CD1c-positive myeloid dendritic cell (primary cell): ENCODE data around the gene FBXO8.
"Not testable (repeated sequence)": the region's sequence is repeated elsewhere in the genome, so short reads cannot be mapped to it uniquely, and the experiment has no call there.

Experiments used
- DNase-seq: peaks from one replicate; pipeline ENCODE4 v3.0.0-alpha.2; 2016; ENCODE audit errors: extremely low spot score

FBXO8 gene

DNA sequence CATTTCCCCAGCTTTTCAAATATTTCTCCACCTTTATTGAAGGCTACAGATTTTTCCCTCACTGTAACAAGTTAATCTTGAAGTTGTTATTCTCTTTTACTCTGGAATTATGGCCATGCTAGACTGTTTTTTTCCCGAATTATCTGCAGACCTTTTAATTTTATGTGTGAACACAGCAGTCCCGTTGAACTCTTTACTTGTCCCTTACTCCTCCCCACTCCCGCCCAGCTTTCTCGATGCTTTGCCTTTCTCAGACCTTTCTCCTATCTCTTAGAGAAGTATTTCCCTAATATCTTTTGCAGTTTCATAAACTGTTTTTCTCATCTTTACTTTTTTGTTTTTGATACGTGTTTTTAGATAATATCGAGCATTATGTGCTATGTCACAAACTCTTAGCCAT lies 1.0 kb upstream of the FBXO8 start:
- DNase-seq = no peak

DNA sequence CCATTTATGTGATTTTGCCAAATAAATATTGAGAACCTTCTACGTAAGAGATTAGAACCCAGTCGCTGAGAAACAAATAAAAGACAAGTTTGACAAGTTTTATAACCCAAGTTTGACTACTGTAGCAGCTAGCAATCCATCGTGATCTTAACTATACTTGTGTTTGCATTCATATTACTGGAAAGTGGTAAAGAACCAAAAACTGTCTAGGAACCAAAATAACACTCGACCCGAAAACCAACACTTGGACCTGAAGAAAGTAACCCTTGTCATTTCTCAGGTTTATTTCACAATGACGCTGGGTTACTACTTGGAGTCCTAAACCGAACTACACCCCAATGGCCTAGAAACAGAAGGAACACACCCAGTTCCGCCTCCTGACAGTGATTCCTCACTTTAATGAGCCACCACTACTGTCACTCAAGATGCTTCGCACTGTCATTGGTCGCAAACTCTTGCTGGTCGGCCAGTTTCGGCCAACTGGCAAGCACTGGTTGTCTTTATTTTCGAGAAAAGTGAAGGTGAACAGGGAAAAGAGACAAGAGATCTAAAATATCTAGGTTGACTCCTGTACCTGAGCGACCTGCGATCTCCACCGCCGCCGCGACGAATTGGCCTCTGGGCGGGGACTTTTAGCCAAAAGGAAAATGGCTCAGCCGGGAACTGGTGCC lies 496 bp downstream of the FBXO8 start:
- DNase-seq = peak; percentile 95

DNA sequence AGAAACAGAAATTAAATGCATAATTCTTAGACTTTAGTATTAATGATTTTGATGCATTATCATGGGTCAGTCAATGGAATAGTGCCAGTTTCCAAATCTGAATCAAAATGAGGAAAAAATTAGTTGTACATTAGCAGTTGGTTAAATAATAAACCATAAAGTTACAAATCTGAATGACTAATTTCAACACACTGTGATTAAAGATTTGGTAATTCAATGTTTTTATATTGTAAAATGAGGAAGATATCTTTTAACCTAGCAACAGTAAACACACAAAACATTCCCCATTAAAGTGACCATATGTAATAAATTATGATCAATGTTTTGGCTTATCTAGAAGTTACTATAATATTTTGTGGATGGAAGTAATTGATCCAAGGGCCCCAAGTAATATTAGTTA lies 1.6 kb downstream of the FBXO8 start:
- peak; percentile 52 for DNase-seq

DNA sequence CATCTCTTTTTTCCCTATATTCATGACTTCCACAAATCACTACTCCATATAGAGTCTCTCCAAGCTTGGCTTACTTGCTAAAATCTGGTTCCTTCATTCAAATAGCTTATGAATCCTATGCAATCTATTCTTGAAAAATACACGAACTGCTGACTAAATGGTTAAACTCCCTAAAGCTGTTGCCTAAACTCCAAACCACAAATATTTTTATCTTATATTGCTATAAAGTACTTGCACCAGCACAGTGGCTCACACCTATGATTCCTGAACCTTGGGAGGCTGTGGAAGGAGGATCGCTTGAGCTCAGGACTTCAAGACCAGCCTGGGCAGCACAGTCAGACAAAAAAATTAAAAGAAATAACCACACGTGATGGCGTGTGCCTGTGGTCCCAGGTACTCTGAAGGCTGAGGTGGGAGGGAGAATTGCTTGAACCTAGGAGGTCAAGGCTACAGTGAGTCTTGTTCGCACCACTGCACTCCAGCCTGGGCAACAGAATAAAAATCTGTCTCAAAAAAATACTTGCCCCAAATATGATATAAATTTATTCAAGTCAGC lies 2.2 kb downstream of the FBXO8 start:
- DNase-seq = no peak

GRCh38 chr4:174279433-174280155 lies 3.9 kb downstream of the FBXO8 start:
- DNase-seq = peak; percentile 10

DNA sequence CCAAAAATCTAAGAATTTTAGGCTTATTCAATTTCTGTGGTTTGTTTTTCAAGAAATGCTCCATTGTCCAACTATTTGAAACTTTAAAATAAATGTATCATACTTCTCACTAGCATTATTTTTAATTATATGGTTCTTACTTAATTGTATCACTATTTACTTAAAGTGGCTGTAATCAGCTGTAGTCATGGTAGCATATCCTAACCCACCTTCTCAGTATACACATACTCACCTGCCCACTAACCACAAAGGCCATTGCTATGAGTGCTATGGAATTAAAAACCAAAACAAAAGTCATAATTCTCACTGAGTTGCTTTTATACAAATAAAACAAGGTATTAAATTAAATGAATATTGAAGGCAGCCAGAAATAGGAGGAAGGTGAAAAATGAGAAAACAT lies 5.0 kb downstream of the FBXO8 start:
- DNase-seq = no peak

- no peak for DNase-seq
Observed at GRCh38 chr4:174277433-174277832, 6.0 kb downstream of the FBXO8 start.

GRCh38 chr4:174275101-174275500 lies 8.4 kb downstream of the FBXO8 start:
- DNase-seq = no peak

- no peak for DNase-seq
Observed at GRCh38 chr4:174274436-174274835, 9.0 kb downstream of the FBXO8 start.

DNA sequence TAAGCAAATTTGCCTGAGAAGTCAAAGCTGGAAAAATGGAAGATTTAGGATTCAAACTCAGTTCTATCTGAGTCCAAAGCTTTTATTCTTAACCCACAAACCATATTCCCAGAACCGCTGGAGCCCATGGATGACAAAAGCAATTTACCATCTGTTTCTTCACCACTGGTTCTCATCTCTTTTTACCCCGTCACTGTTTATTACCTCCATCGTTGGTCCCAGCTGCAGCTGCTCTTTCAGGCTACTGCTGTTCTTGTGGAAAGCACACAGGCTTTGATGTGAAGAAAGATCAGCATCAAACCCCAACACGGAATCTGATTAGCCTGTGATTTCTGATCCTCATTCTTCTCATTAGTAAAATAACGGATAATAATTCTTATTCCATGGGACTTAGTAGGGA lies 9.5 kb downstream of the FBXO8 start:
- no peak for DNase-seq

GRCh38 chr4:174266416-174266815 lies 17.1 kb downstream of the FBXO8 start:
- DNase-seq = peak; percentile 47

DNA sequence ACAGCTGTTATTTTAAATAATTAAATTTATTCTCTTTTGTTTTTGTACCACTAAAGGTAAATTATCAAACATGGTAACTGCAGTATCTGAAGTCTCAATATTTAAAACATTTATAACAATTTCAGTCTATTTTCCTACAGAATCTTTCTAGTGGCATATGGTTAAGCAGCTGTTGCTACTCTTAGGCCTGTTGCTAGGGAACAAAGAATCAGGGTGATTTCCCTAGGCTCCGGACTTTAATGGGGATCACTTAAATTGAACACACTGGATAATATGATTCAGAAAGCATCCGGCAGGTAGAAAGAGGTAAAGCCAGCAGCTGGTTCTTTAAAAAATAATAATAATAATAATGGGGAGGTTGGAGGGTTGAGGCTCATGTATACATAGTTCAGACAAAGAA lies 17.6 kb downstream of the FBXO8 start:
- no peak for DNase-seq

- DNase-seq = no peak
Observed at GRCh38 chr4:174263445-174263736, 20.1 kb downstream of the FBXO8 start.

DNA sequence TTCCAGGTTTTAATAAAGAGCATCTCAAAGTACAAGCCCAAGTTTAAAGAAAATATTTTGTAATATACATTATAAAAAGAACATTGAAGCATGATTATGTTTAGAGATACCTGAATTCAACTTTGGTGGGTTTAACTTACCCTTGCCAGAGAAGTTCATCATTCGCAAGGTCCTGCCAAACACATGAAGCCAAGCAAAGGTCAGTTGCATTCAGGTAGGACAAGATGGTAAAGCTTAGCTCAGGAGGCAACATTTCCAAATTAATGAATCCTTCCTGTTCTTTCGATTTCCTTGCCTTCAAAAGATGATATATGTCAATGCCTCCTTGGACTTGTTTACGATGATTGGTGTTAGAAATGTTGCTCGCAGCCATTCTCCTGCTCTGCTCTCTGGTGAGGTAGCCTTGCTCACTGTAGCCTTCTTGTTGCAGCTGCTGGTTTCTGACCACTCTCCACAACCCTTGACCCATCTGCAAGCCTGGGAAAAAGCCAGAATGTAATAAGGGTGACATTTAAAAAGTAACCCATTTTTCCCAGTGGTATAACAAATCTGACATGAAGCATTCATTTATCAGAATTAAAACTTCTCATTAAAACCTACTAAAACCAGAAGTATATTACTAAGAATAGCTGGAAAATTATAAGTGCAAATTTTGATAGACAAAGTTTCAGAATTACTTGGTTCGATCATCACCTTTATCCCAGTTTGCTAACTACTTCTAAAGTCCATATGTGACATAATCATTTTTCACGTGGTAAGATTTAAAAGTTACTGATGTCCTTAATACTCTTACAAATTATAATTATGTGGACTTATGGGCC lies 20.6 kb downstream of the FBXO8 start:
- DNase-seq = no peak

DNA sequence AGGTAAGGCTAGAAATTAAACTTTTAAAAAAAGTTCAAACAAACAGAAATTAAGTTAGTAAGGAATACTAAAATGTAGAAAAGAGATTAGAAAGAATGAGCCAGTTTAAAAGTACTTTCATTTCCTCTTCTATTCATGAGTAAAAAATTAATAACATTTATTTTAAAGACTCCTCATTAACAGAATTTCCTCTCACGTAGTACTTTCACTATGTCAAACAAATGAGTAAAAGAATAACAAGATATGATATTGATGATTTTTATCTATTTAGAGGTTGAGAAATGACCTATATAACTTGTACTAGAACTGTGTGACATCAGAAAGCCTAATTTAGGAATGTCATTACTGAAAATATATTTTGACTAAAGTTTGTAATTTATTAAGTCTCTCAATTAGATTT lies 22.0 kb downstream of the FBXO8 start:
- DNase-seq = not testable (repeated sequence)

GRCh38 chr4:174260099-174260498 lies 23.4 kb downstream of the FBXO8 start:
- DNase-seq = no peak

GRCh38 chr4:174259580-174259979 lies 23.9 kb downstream of the FBXO8 start:
- no peak for DNase-seq

DNA sequence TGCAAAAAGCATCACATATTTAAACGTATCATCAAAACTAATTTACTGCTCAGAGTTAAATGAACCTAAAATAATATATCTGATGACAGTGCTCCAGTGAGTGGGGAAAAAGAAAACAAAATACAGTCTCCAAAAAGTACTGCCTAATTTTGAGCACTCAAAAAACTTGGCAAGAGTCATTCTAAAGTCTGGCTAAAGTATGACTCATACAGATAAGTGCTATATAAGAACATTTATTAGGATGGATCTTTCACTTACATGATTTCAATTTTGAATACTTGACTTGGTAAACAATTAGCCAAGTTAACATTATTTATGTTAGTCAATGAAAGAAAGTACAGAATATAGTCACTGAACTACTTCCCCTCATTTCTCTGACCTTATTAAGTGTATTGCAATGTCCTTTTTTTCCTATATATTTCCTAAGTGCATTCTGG lies 27.2 kb downstream of the FBXO8 start:
- no peak for DNase-seq

DNA sequence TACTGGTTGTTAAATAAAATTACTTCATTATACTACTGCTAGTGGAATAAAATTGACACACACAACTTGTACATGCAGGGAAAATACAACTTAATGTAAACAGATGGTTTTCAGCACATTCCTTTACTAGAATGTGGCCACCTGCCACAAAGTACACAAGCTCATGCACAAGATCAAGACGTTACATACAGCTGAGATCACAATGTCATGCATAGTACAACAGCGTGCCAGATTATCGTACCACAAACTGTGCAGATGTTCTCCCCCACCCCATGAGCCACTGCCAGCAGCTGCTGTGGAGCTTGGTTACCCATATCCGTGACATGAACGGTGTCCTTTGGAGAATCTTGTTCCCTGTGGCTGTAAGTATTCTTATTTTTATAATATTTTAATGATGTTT lies 27.7 kb downstream of the FBXO8 start:
- DNase-seq = no peak

DNA sequence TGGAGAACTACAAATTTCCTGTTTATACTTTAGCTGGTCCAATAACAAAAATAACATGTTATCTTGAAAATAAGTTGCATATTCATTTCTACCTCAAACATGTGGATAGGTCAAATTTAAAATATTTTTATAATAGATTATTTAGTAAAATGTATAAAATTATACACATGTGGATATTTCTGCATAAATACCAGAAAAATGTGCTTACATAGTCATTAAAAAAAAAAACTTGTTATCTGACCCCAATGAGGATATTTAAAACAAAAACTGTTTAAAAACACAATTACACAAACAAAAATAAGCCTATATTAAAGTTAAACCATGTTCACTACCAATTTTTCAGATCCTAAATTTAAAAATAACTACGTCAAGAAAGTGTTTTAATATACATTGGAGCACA lies 28.1 kb downstream of the FBXO8 start:
- DNase-seq = no peak

DNA sequence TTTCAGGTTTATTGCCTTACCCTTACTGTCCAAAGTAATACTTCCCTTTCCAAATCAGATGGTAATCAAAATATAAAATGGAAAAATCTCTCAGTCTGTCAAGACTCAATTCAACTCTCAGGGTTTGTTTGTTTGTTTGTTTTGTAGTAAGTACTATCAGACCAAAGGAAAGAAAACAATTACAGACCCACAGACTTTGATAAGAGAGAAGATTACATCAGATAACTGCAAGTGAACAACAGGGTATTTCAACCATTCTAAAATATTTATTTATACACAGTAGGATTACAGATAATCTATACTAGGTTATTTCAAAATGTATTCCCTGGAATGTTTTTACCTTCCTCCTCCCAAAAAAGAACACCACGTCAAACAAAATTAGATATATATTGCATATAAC lies 28.9 kb downstream of the FBXO8 start:
- no peak for DNase-seq

- DNase-seq = no peak
Observed at GRCh38 chr4:174252412-174252811, 31.1 kb downstream of the FBXO8 start.

DNA sequence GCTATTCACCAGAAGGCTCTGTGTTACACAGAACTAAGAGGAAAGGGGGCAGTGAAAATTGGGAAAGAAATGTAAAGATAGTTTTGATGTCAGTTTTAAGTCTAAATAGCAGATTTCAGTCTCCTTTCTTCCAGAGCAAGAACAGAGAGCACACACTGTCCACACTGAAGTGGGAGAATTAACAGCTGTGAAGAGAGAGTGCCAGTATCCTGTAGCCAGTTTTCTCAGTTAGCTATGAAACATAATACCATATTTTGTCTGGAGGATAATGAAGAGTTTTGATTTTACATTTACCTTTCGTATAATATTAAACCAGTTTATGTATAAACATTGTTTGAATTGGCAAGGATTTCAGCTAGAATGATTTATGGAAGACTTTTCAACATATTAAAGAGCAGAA lies 35.1 kb downstream of the FBXO8 start:
- no peak for DNase-seq
